Natural killer cell (primary cell): Measurements from ENCODE around the gene RASSF3. TPM values are rescaled to one million over a fixed set of nuclear protein-coding genes. Genes with fewer than 3 reads are reported as not detected.

ENCODE experiments used
- ATAC-seq, 3 donors: fragments of 150-1000 bp in 2 of 3; fragments of 200-7000 bp in 1 of 3; cut with Tn5 transposase; 1 replicate in 1 of 3; 2 replicates in 2 of 3; pipeline ENCODE4 v1.10.0; 2021; ENCODE audit warnings: mild to moderate bottlenecking in 2 of 3, moderate library complexity in 2 of 3
- DNase-seq, 2 donors: peaks; one replicate each; pipeline versions ENCODE4 v3.0.0 to v3.0.0-alpha.2; 2013 to 2021; ENCODE audit warnings: mixed read lengths in 1 of 2
- H3K27ac ChIP-seq: one replicate; pipeline ENCODE4 v1.5.1; 2013; ENCODE audit warnings: mild to moderate bottlenecking, low read length
- H3K27me3 ChIP-seq: one replicate; pipeline ENCODE4 v1.6.1; 2013; ENCODE audit warnings: low read length; ENCODE audit not compliant: control insufficient read depth, insufficient read depth
- H3K36me3 ChIP-seq: one replicate; pipeline ENCODE4 v1.6.1; 2013; ENCODE audit warnings: low read length; ENCODE audit not compliant: control insufficient read depth, insufficient read depth
- H3K4me1 ChIP-seq: one replicate; pipeline ENCODE4 v1.6.1; 2013; ENCODE audit warnings: low read length; ENCODE audit not compliant: control insufficient read depth, insufficient read depth
- H3K4me3 ChIP-seq: one replicate; pipeline ENCODE4 v1.5.1; 2013; ENCODE audit warnings: low read length
- H3K9me3 ChIP-seq: one replicate; pipeline ENCODE4 v1.6.1; 2013; ENCODE audit warnings: low read length; ENCODE audit not compliant: control insufficient read depth, insufficient read depth
- H3K27ac Mint-ChIP-seq, 2 donors: one replicate each; pipeline ENCODE4 v1.8.0; 2022; ENCODE audit warnings: mild to moderate bottlenecking in 2 of 2, mixed read lengths in 2 of 2, moderate library complexity in 1 of 2
- H3K27me3 Mint-ChIP-seq, 2 donors: one replicate each; pipeline ENCODE4 v1.8.0; 2022; ENCODE audit warnings: low read depth in 2 of 2, mixed read lengths in 2 of 2
- H3K36me3 Mint-ChIP-seq: one replicate; pipeline ENCODE4 v1.8.0; 2022; ENCODE audit warnings: mixed read lengths
- H3K4me1 Mint-ChIP-seq, 2 donors: one replicate each; pipeline ENCODE4 v1.8.0; 2022; ENCODE audit warnings: mixed read lengths in 2 of 2
- H3K4me3 Mint-ChIP-seq: one replicate; pipeline ENCODE4 v1.8.0; 2022; ENCODE audit warnings: mild to moderate bottlenecking, moderate library complexity, mixed read lengths
- H3K9me3 Mint-ChIP-seq, 2 donors: one replicate each; pipeline ENCODE4 v1.8.0; 2022; ENCODE audit warnings: mixed read lengths in 2 of 2
- CTCF ChIP-seq: fragments of 200-600 bp; IDR thresholded peaks from one replicate; pipeline ENCODE4 v1.8.0; 2022; ENCODE audit warnings: antibody characterized with exemption
- WGBS: methylation state at CpG from one replicate; pipeline ENCODE4 v1.1.7; 2013; ENCODE audit warnings: missing lambda C conversion rate; ENCODE audit not compliant: insufficient coverage; 5-methylcytosine and 5-hydroxymethylcytosine counted together
- intact Hi-C: fragments of 100-400 bp; cut with micrococcal nuclease; formaldehyde crosslinking; loops from one replicate; pipeline ENCODE4 v1.14.2; 2022
- total RNA-seq, 4 donors: library from RNA; stranded (reverse); fragments of 120-200 nt in 1 of 4; gene quantifications; one replicate each; pipeline versions ENCODE4 v1.2.3 to v1.2.4, GENCODE V29; 2013 to 2022

The RASSF3 gene
- total RNA-seq, 3 donors from 2014 or later (not counting 1 experiment from before 2014, with no cell fraction given): 63.4 to 105 (median 80.5) TPM

GRCh38 chr12:64569923-64570691 lies 40.2 kb upstream of the RASSF3 start:
- intact Hi-C loops: no loop called here
- peaks cover 0 to 2% of the 10 kb centered on the region in 2 donors for H3K9me3 Mint-ChIP-seq
- peaks cover 3% of the 10 kb centered on the region for H3K9me3 ChIP-seq
- no peak overlapping the region for H3K27ac ChIP-seq
- ATAC-seq (no peak), DNase-seq (no peak)
- H3K27ac Mint-ChIP-seq: no peak overlapping the region
- no peaks in the 10 kb centered on the region for H3K36me3 ChIP-seq
- H3K27me3 Mint-ChIP-seq: peaks cover 0 to 5% of the 10 kb centered on the region in 2 donors
- no peaks in the 10 kb centered on the region for H3K27me3 ChIP-seq
- 93% methylated on average over 6 of the region's 6 CpGs for WGBS
- no peak overlapping the region for H3K4me3 ChIP-seq
- peaks cover 0 to 4% of the 10 kb centered on the region in 2 donors for H3K4me1 Mint-ChIP-seq
- H3K4me1 ChIP-seq: no peaks in the 10 kb centered on the region
- no peaks in the 10 kb centered on the region for H3K36me3 Mint-ChIP-seq
- no peak overlapping the region for H3K4me3 Mint-ChIP-seq
- no peak for TF ChIP-seq CTCF

GRCh38 chr12:64571411-64571810 lies 38.9 kb upstream of the RASSF3 start:
- Mint-ChIP-seq H3K27me3 (peaks cover 0 to 5% of the 10 kb centered on the region in 2 donors), H3K4me3 (no peak overlapping the region), H3K36me3 (no peaks in the 10 kb centered on the region), H3K9me3 (peaks cover 0 to 2% of the 10 kb centered on the region in 2 donors), H3K4me1 (peaks cover 0 to 4% of the 10 kb centered on the region in 2 donors), H3K27ac (no peak overlapping the region)
- no peak overlapping the region for H3K4me3 ChIP-seq
- 60% methylated on average over 2 of the region's 2 CpGs for WGBS
- peaks cover 7% of the 10 kb centered on the region for H3K9me3 ChIP-seq
- no peak for ATAC-seq
- no peaks in the 10 kb centered on the region for H3K36me3 ChIP-seq
- peak in 1 of 2 donors; percentile 43 for DNase-seq
- no peaks in the 10 kb centered on the region for H3K4me1 ChIP-seq
- no peak overlapping the region for H3K27ac ChIP-seq
- TF ChIP-seq CTCF: no peak
- intact Hi-C loops: no loop called here
- no peaks in the 10 kb centered on the region for H3K27me3 ChIP-seq

- Mint-ChIP-seq H3K9me3 (peaks cover 0 to 2% of the 10 kb centered on the region in 2 donors), H3K27ac (no peak overlapping the region), H3K4me1 (peaks cover 0 to 4% of the 10 kb centered on the region in 2 donors), H3K27me3 (peaks cover 0 to 4% of the 10 kb centered on the region in 2 donors), H3K4me3 (no peak overlapping the region), H3K36me3 (no peaks in the 10 kb centered on the region)
- no peak for DNase-seq
- no peak overlapping the region for H3K27ac ChIP-seq
- peaks cover 7% of the 10 kb centered on the region for H3K9me3 ChIP-seq
- WGBS: 83% methylated on average over 1 of the region's 2 CpGs
- intact Hi-C loops: no loop called here
- no peaks in the 10 kb centered on the region for H3K27me3 ChIP-seq
- ATAC-seq: no peak
- no peaks in the 10 kb centered on the region for H3K36me3 ChIP-seq
- H3K4me1 ChIP-seq: no peaks in the 10 kb centered on the region
- H3K4me3 ChIP-seq: no peak overlapping the region
- TF ChIP-seq CTCF: no peak
These were observed 38.1 kb upstream of the RASSF3 start for GRCh38 chr12:64572241-64572640.

GRCh38 chr12:64574837-64575236 lies 35.5 kb upstream of the RASSF3 start:
- Histone ChIP-seq H3K9me3 (peaks cover 7% of the 10 kb centered on the region), H3K4me1 (no peaks in the 10 kb centered on the region), H3K36me3 (no peaks in the 10 kb centered on the region), H3K27me3 (no peaks in the 10 kb centered on the region), H3K4me3 (no peak overlapping the region), H3K27ac (no peak overlapping the region)
- Mint-ChIP-seq H3K27ac (no peak overlapping the region), H3K4me1 (no peaks in the 10 kb centered on the region), H3K27me3 (no peaks in the 10 kb centered on the region), H3K36me3 (no peaks in the 10 kb centered on the region), H3K4me3 (no peak overlapping the region), H3K9me3 (peaks cover 0 to 2% of the 10 kb centered on the region in 2 donors)
- no peak for TF ChIP-seq CTCF
- ATAC-seq: no peak
- intact Hi-C loops: no loop called here
- no peak for DNase-seq
